HUES64 (cell line): ENCODE results near the gene CCDC187.

ENCODE experiments used
- H3K27ac ChIP-seq: 2 replicates; pipeline ENCODE4 v1.7.0; 2013; ENCODE audit warnings: low read depth, low read length, inconsistent platforms
- H3K27me3 ChIP-seq: 2 replicates; pipeline ENCODE4 v1.6.1; 2013; ENCODE audit warnings: mild to moderate bottlenecking, low read length; ENCODE audit not compliant: insufficient read depth
- H3K36me3 ChIP-seq: 2 replicates; pipeline ENCODE4 v1.6.1; 2013; ENCODE audit warnings: mild to moderate bottlenecking, low read length; ENCODE audit not compliant: insufficient read depth
- H3K4me1 ChIP-seq: 2 replicates; pipeline ENCODE4 v1.6.1; 2013; ENCODE audit warnings: mild to moderate bottlenecking, low read length, moderate library complexity; ENCODE audit not compliant: insufficient read depth
- H3K4me3 ChIP-seq: 2 replicates; pipeline ENCODE4 v1.5.1; 2013; ENCODE audit warnings: mild to moderate bottlenecking, low read length, moderate library complexity
- H3K9ac ChIP-seq: 2 replicates; pipeline ENCODE4 v1.6.1; 2013; ENCODE audit warnings: mild to moderate bottlenecking, low read depth, low read length
- H3K9me3 ChIP-seq: 2 replicates; pipeline ENCODE4 v1.6.1; 2013; ENCODE audit warnings: low read depth, low read length; ENCODE audit not compliant: insufficient read depth
- WGBS: fragments of 150-250, 120-280 bp; methylation state at CpG from one replicate; pipeline ENCODE4 v1.1.7; 2013; ENCODE audit warnings: missing lambda C conversion rate; 5-methylcytosine and 5-hydroxymethylcytosine counted together

Gene CCDC187

GRCh38 chr9:136318111-136318775 is 14.3 kb upstream of the CCDC187 start:
- Histone ChIP-seq H3K27me3 (no peaks in the 10 kb centered on the region), H3K36me3 (no peaks in the 10 kb centered on the region), H3K9ac (no peak overlapping the region), H3K27ac (no peak overlapping the region), H3K4me3 (no peak overlapping the region), H3K9me3 (peaks cover 15% of the 10 kb centered on the region), H3K4me1 (no peaks in the 10 kb centered on the region)
- 89% methylated on average over 21 of the region's 21 CpGs for whole genome bisulfite sequencing

GRCh38 chr9:136317695-136318094 is 13.8 kb upstream of the CCDC187 start:
- Histone ChIP-seq H3K4me1 (no peaks in the 10 kb centered on the region), H3K4me3 (no peak overlapping the region), H3K9ac (no peak overlapping the region), H3K27ac (no peak overlapping the region), H3K27me3 (no peaks in the 10 kb centered on the region), H3K36me3 (no peaks in the 10 kb centered on the region), H3K9me3 (peaks cover 15% of the 10 kb centered on the region)
- 93% methylated on average over 16 of the region's 16 CpGs for WGBS

GRCh38 chr9:136316896-136317676 is 13.2 kb upstream of the CCDC187 start:
- 93% methylated on average over 13 of the region's 13 CpGs for WGBS
- H3K9ac ChIP-seq = no peak overlapping the region
- no peaks in the 10 kb centered on the region for H3K36me3 ChIP-seq
- no peaks in the 10 kb centered on the region for H3K4me1 ChIP-seq
- peaks cover 15% of the 10 kb centered on the region for H3K9me3 ChIP-seq
- no peak overlapping the region for H3K27ac ChIP-seq
- H3K27me3 ChIP-seq = no peaks in the 10 kb centered on the region
- no peak overlapping the region for H3K4me3 ChIP-seq

- no peak overlapping the region for H3K4me3 ChIP-seq
- H3K36me3 ChIP-seq = no peaks in the 10 kb centered on the region
- no peak overlapping the region for H3K27ac ChIP-seq
- WGBS = 96% methylated on average over 23 of the region's 23 CpGs
- peaks cover 15% of the 10 kb centered on the region for H3K9me3 ChIP-seq
- H3K9ac ChIP-seq = no peak overlapping the region
- no peaks in the 10 kb centered on the region for H3K27me3 ChIP-seq
- H3K4me1 ChIP-seq = no peaks in the 10 kb centered on the region
Observed at GRCh38 chr9:136316271-136316751, 12.4 kb upstream of the CCDC187 start.

GRCh38 chr9:136314944-136315343 is 11.1 kb upstream of the CCDC187 start:
- H3K9me3 ChIP-seq = peaks cover 15% of the 10 kb centered on the region
- no peak overlapping the region for H3K9ac ChIP-seq
- H3K36me3 ChIP-seq = no peaks in the 10 kb centered on the region
- no peaks in the 10 kb centered on the region for H3K27me3 ChIP-seq
- H3K27ac ChIP-seq = no peak overlapping the region
- WGBS = 80% methylated on average over 4 of the region's 4 CpGs
- no peak overlapping the region for H3K4me3 ChIP-seq
- no peaks in the 10 kb centered on the region for H3K4me1 ChIP-seq

GRCh38 chr9:136314056-136314416 is 10.1 kb upstream of the CCDC187 start:
- 93% methylated on average over 3 of the region's 3 CpGs for WGBS
- Histone ChIP-seq H3K4me3 (no peak overlapping the region), H3K27me3 (no peaks in the 10 kb centered on the region), H3K36me3 (no peaks in the 10 kb centered on the region), H3K9ac (no peak overlapping the region), H3K4me1 (no peaks in the 10 kb centered on the region), H3K27ac (no peak overlapping the region), H3K9me3 (peaks cover 15% of the 10 kb centered on the region)

- no peak overlapping the region for H3K4me3 ChIP-seq
- peaks cover 15% of the 10 kb centered on the region for H3K9me3 ChIP-seq
- no peak overlapping the region for H3K9ac ChIP-seq
- no peak overlapping the region for H3K27ac ChIP-seq
- WGBS = 86% methylated on average over 18 of the region's 18 CpGs
- no peaks in the 10 kb centered on the region for H3K27me3 ChIP-seq
- H3K36me3 ChIP-seq = no peaks in the 10 kb centered on the region
- no peaks in the 10 kb centered on the region for H3K4me1 ChIP-seq
Observed at GRCh38 chr9:136313111-136314055, 9.5 kb upstream of the CCDC187 start.

GRCh38 chr9:136312436-136312835 is 8.5 kb upstream of the CCDC187 start:
- no peaks in the 10 kb centered on the region for H3K36me3 ChIP-seq
- no peaks in the 10 kb centered on the region for H3K4me1 ChIP-seq
- peaks cover 15% of the 10 kb centered on the region for H3K9me3 ChIP-seq
- no peak overlapping the region for H3K9ac ChIP-seq
- no peak overlapping the region for H3K27ac ChIP-seq
- no peak overlapping the region for H3K4me3 ChIP-seq
- 87% methylated on average over 12 of the region's 12 CpGs for WGBS
- H3K27me3 ChIP-seq = no peaks in the 10 kb centered on the region

- WGBS = 83% methylated on average over 9 of the region's 10 CpGs
- Histone ChIP-seq H3K9ac (no peak overlapping the region), H3K27me3 (no peaks in the 10 kb centered on the region), H3K4me3 (no peak overlapping the region), H3K4me1 (no peaks in the 10 kb centered on the region), H3K36me3 (no peaks in the 10 kb centered on the region), H3K9me3 (peaks cover 15% of the 10 kb centered on the region), H3K27ac (no peak overlapping the region)
Observed at GRCh38 chr9:136312009-136312375, 8.1 kb upstream of the CCDC187 start.

- Histone ChIP-seq H3K27ac (no peak overlapping the region), H3K4me3 (no peak overlapping the region)
- 69% methylated on average over 23 of the region's 23 CpGs for WGBS
Observed at GRCh38 chr9:136311051-136312008, 7.4 kb upstream of the CCDC187 start.

More at GRCh38 chr9:136311051-136312008, 7.4 kb upstream of the CCDC187 start:
- Histone ChIP-seq H3K9ac (no peak overlapping the region), H3K36me3 (no peaks in the 10 kb centered on the region), H3K9me3 (peaks cover 15% of the 10 kb centered on the region), H3K27me3 (no peaks in the 10 kb centered on the region), H3K4me1 (no peaks in the 10 kb centered on the region)
